Tibial nerve (tissue), 4 donors: ENCODE data around the gene SERPINH1. TPM values are rescaled to one million over a fixed set of nuclear protein-coding genes. Genes with fewer than 3 reads are reported as not detected.

ENCODE experiments used
- DNase-seq, 2 donors: peaks; one replicate each; pipeline ENCODE4 v3.0.0-alpha.2; 2019; ENCODE audit warnings: low spot score in 2 of 2
- H3K27ac ChIP-seq, 4 donors: fragments of 200-600 bp; sonication (generic) in 3 of 4; one replicate each; pipeline ENCODE4 v1.5.1; 2017 to 2019; ENCODE audit warnings: mild to moderate bottlenecking in 1 of 4
- H3K27me3 ChIP-seq, 2 donors: fragments of 200-600 bp; sonication (generic) in 1 of 2; one replicate each; pipeline versions ENCODE4 v1.5.1 to v1.6.0; 2017 to 2019
- H3K36me3 ChIP-seq, 3 donors: fragments of 200-600 bp; sonication (generic); one replicate each; pipeline ENCODE4 v1.5.1; 2018 to 2019
- H3K4me1 ChIP-seq, 4 donors: fragments of 200-600 bp; sonication (generic) in 3 of 4; one replicate each; pipeline ENCODE4 v1.5.1; 2017 to 2019
- H3K4me3 ChIP-seq, 4 donors: fragments of 200-600 bp; sonication (generic) in 3 of 4; one replicate each; pipeline ENCODE4 v1.5.1; 2017 to 2019; ENCODE audit warnings: mild to moderate bottlenecking in 1 of 4, moderate library complexity in 1 of 4
- H3K9me3 ChIP-seq, 4 donors: fragments of 200-600 bp; sonication (generic) in 3 of 4; one replicate each; pipeline ENCODE4 v1.5.1; 2017 to 2019
- EP300 ChIP-seq, 2 donors: sonication (generic); formaldehyde crosslinking; IDR thresholded peaks; one replicate each; pipeline ENCODE4 v1.6.1; 2017; ENCODE audit warnings: antibody characterized with exemption in 2 of 2, mild to moderate bottlenecking in 1 of 2
- POLR2A ChIP-seq, 2 donors: fragments of 450-650 bp; IDR thresholded peaks; one replicate each; pipeline ENCODE4 v1.6.1; 2017; ENCODE audit warnings: antibody characterized with exemption in 2 of 2, mild to moderate bottlenecking in 2 of 2, moderate library complexity in 2 of 2
- WGBS, 2 donors: methylation state at CpG; one replicate each; pipeline ENCODE4 v1.1.5; 2018; 5-methylcytosine and 5-hydroxymethylcytosine counted together
- total RNA-seq, 4 donors: library from RNA; depleted of rRNA; stranded (reverse); fragments of >200 nt; gene quantifications; one replicate each; pipeline ENCODE4 v1.1.0, GENCODE V29; 2016
- TF ChIP-seq, protein P1 (sequence below), 5 experiments: fragments of 200-600 bp in 3 of 5; fragments of 450-650 bp in 2 of 5; sonication (generic) in 3 of 5; IDR thresholded peaks; one replicate each; pipeline ENCODE4 v1.5.1; 2016 to 2019; ENCODE audit warnings: antibody characterized with exemption in 5 of 5, mild to moderate bottlenecking in 3 of 5, moderate library complexity in 2 of 5

The SERPINH1 gene
- total RNA-seq, 4 donors from 2014 or later, result 151 to 358 (median 184) TPM

- H3K4me1 ChIP-seq, result peaks cover 0 to 76% (median 38%) of the 10 kb centered on the region in 4 donors
- H3K27ac ChIP-seq, result peak overlapping the region in 3 of 4 donors; percentile 61 to 97 (median 95)
- DNase-seq, result no peak
- peaks cover 9 to 52% (median 10%) of the 10 kb centered on the region in 3 donors for H3K36me3 ChIP-seq
- 79 to 81% methylated on average over 30 to 37 of the region's 43 CpGs for WGBS, 2 donors
- no peak for TF ChIP-seq POLR2A (IDR thresholded peaks at IDR 0.05)
- TF ChIP-seq EP300 (IDR thresholded peaks at IDR 0.05), result no peak
- TF ChIP-seq, protein P1, sequence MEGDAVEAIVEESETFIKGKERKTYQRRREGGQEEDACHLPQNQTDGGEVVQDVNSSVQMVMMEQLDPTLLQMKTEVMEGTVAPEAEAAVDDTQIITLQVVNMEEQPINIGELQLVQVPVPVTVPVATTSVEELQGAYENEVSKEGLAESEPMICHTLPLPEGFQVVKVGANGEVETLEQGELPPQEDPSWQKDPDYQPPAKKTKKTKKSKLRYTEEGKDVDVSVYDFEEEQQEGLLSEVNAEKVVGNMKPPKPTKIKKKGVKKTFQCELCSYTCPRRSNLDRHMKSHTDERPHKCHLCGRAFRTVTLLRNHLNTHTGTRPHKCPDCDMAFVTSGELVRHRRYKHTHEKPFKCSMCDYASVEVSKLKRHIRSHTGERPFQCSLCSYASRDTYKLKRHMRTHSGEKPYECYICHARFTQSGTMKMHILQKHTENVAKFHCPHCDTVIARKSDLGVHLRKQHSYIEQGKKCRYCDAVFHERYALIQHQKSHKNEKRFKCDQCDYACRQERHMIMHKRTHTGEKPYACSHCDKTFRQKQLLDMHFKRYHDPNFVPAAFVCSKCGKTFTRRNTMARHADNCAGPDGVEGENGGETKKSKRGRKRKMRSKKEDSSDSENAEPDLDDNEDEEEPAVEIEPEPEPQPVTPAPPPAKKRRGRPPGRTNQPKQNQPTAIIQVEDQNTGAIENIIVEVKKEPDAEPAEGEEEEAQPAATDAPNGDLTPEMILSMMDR (IDR thresholded peaks at IDR 0.05), result no peak
- no peaks in the 10 kb centered on the region for H3K27me3 ChIP-seq
- no peaks in the 10 kb centered on the region for H3K9me3 ChIP-seq
- H3K4me3 ChIP-seq, result no peak overlapping the region
Observed at GRCh38 chr11:75565916-75566762, 4.1 kb downstream of the SERPINH1 start.

DNA sequence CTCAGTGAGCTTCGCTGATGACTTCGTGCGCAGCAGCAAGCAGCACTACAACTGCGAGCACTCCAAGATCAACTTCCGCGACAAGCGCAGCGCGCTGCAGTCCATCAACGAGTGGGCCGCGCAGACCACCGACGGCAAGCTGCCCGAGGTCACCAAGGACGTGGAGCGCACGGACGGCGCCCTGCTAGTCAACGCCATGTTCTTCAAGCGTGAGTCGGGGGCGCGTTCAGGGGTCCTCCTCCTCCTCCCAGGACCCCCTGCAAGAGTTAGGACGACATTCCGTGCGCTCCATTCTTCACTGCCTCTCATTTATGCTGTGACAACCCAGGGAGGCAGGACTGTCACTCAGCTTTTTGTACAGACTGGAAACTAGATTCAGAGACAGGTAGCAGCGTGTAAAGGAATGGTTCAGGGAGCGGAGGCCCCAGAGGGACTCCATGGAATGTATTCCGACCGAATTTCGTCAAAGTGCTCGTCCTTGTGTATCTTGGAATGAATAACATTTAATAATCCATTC, 4.8 kb downstream of the SERPINH1 start:
- peaks cover 9 to 59% (median 16%) of the 10 kb centered on the region in 3 donors for H3K36me3 ChIP-seq
- no peak overlapping the region for H3K4me3 ChIP-seq
- H3K4me1 ChIP-seq, result peaks cover 0 to 69% (median 31%) of the 10 kb centered on the region in 4 donors
- no peak for DNase-seq
- no peaks in the 10 kb centered on the region for H3K9me3 ChIP-seq
- H3K27ac ChIP-seq, result peak overlapping the region in 1 of 4 donors; percentile 48
- WGBS, 2 donors, result 84 to 86% methylated on average over 34 of the region's 34 CpGs
- H3K27me3 ChIP-seq, result no peaks in the 10 kb centered on the region
- TF ChIP-seq POLR2A (IDR thresholded peaks at IDR 0.05) (no peak), EP300 (IDR thresholded peaks at IDR 0.05) (no peak)
- TF ChIP-seq, protein P1 (IDR thresholded peaks at IDR 0.05), result no peak

DNA sequence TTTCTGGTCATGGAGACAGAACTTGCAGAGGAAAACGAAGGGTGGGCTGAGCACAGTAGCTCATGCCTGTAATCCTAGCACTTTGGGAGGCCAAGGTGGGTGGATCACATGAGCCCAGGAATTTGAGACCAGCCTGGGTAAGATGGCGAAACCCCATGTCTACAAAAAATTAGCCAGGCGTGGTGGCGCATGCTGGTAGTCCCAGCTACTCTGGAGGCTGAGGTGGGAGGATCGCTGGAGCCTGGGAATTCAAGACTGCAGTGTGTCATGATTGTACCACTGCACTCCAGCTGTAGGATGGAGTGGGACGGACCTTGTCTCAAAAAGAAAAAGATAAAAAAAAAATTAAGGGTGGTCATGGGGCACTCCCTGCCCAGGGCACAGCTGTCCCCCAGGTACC, 5.9 kb downstream of the SERPINH1 start:
- TF ChIP-seq, protein P1 (IDR thresholded peaks at IDR 0.05), result no peak
- TF ChIP-seq EP300 (IDR thresholded peaks at IDR 0.05) (no peak), POLR2A (IDR thresholded peaks at IDR 0.05) (no peak)
- Histone ChIP-seq H3K4me1 (peaks cover 0 to 71% (median 31%) of the 10 kb centered on the region in 4 donors), H3K27ac (peak overlapping the region in 2 of 4 donors; percentile 48 to 58), H3K27me3 (no peaks in the 10 kb centered on the region), H3K4me3 (no peak overlapping the region), H3K36me3 (peaks cover 9 to 70% (median 16%) of the 10 kb centered on the region in 3 donors), H3K9me3 (no peaks in the 10 kb centered on the region)
- no peak for DNase-seq
- 74 to 82% methylated on average over 6 of the region's 6 CpGs for WGBS, 2 donors

DNA sequence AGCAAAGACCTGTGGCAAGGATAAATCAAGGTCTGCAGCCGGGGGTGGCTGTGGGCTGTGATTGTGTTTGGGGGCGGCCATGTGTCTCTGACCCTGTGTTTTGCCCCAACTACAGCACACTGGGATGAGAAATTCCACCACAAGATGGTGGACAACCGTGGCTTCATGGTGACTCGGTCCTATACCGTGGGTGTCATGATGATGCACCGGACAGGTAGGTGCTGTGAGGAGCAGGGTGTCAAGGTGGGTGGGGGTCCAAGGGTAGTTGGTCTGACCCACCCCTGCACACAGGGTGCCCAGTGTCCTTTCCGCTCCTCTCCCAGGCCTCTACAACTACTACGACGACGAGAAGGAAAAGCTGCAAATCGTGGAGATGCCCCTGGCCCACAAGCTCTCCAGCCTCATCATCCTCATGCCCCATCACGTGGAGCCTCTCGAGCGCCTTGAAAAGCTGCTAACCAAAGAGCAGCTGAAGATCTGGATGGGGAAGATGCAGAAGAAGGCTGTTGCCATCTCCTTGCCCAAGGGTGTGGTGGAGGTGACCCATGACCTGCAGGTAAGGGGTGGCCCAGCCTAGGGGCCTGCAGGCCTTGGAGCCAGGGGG, 6.7 kb downstream of the SERPINH1 start:
- no peaks in the 10 kb centered on the region for H3K9me3 ChIP-seq
- 81 to 86% methylated on average over 14 of the region's 14 CpGs for WGBS, 2 donors
- H3K4me3 ChIP-seq, result no peak overlapping the region
- TF ChIP-seq POLR2A (IDR thresholded peaks at IDR 0.05) (no peak), EP300 (IDR thresholded peaks at IDR 0.05) (no peak)
- TF ChIP-seq, protein P1 (IDR thresholded peaks at IDR 0.05), result no peak
- peaks cover 0 to 63% (median 26%) of the 10 kb centered on the region in 4 donors for H3K4me1 ChIP-seq
- no peaks in the 10 kb centered on the region for H3K27me3 ChIP-seq
- no peak for DNase-seq
- H3K27ac ChIP-seq, result peak overlapping the region in 2 of 4 donors; percentile 48 to 58
- H3K36me3 ChIP-seq, result peaks cover 9 to 78% (median 16%) of the 10 kb centered on the region in 3 donors
